OCI-LY1 (cell line): ENCODE data around the gene RIPPLY1.

Experiments used
- H2AFZ ChIP-seq: fragments of 200-600 bp; sonication (generic), shearing (Covaris generic); 2 replicates; pipeline ENCODE4 v1.6.0; 2014; ENCODE audit warnings: antibody characterized with exemption, mild to moderate bottlenecking, low read length
- H3F3A ChIP-seq: fragments of 200-600 bp; sonication (generic), shearing (Covaris generic); 2 replicates; pipeline ENCODE4 v1.6.0; 2014; ENCODE audit warnings: mild to moderate bottlenecking, antibody characterized with exemption, low read length, moderate library complexity; ENCODE audit not compliant: insufficient read depth
- H3K27ac ChIP-seq: fragments of 200-600 bp; sonication (generic); 2 replicates; pipeline ENCODE4 v1.5.1; 2014; ENCODE audit warnings: low read length, mixed run types, mild to moderate bottlenecking, low read depth; ENCODE audit not compliant: poor library complexity, severe bottlenecking
- H3K27me3 ChIP-seq: fragments of 200-600 bp; sonication (generic); 2 replicates; pipeline ENCODE4 v1.6.0; 2014; ENCODE audit warnings: antibody characterized with exemption, mild to moderate bottlenecking, low read length, moderate library complexity; ENCODE audit not compliant: insufficient read depth
- H3K36me3 ChIP-seq: fragments of 200-600 bp; sonication (generic); 2 replicates; pipeline ENCODE4 v1.6.1; 2014; ENCODE audit warnings: mild to moderate bottlenecking, antibody characterized with exemption, low read length, moderate library complexity, mixed read lengths; ENCODE audit not compliant: insufficient read depth
- H3K4me1 ChIP-seq: fragments of 200-600 bp; sonication (generic); 2 replicates; pipeline ENCODE4 v1.5.1; 2014; ENCODE audit warnings: mild to moderate bottlenecking, low read length, moderate library complexity; ENCODE audit not compliant: insufficient read depth, severe bottlenecking
- H3K4me2 ChIP-seq: fragments of 200-600 bp; sonication (generic), shearing (Covaris generic); 2 replicates; pipeline ENCODE4 v1.6.1; 2014; ENCODE audit warnings: low read length
- H3K4me3 ChIP-seq: fragments of 200-600 bp; sonication (generic); 2 replicates; pipeline ENCODE4 v1.5.1; 2014; ENCODE audit warnings: low read length, low read depth, mild to moderate bottlenecking, mixed read lengths; ENCODE audit not compliant: poor library complexity, severe bottlenecking
- H3K79me2 ChIP-seq: fragments of 200-600 bp; shearing (Covaris generic); 2 replicates; pipeline ENCODE4 v1.6.1; 2016; ENCODE audit warnings: mixed run types, low read length, mixed read lengths; ENCODE audit not compliant: insufficient read depth
- H3K9ac ChIP-seq: fragments of 200-600 bp; sonication (generic), shearing (Covaris generic); 2 replicates; pipeline ENCODE4 v1.6.1; 2014; ENCODE audit warnings: mild to moderate bottlenecking, low read length, mixed read lengths
- H3K9me2 ChIP-seq: fragments of 200-600 bp; sonication (generic), shearing (Covaris generic); 2 replicates; pipeline ENCODE4 v1.6.1; 2014; ENCODE audit warnings: low read depth, mild to moderate bottlenecking, low read length, mixed read lengths
- H3K9me3 ChIP-seq: fragments of 200-600 bp; shearing (Covaris generic); 2 replicates; pipeline ENCODE4 v1.6.1; 2014; ENCODE audit warnings: low read length, mixed read lengths
- H4K20me1 ChIP-seq: fragments of 200-600 bp; sonication (generic), shearing (Covaris generic); 2 replicates; pipeline ENCODE4 v1.6.0; 2016; ENCODE audit warnings: mild to moderate bottlenecking, low read length; ENCODE audit not compliant: insufficient read depth
- EZH2 ChIP-seq: fragments of 200-600 bp; sonication (generic), shearing (Covaris generic); IDR thresholded peaks from 2 replicates; pipeline ENCODE4 v1.8.0; 2017; ENCODE audit warnings: borderline replicate concordance, mixed run types, mild to moderate bottlenecking, antibody characterized with exemption, low read length, moderate library complexity, mixed read lengths
- TF ChIP-seq, protein P1 (sequence below): fragments of 200-600 bp; sonication (generic), shearing (Covaris generic); IDR thresholded peaks from 2 replicates; pipeline ENCODE4 v1.5.1; 2017; ENCODE audit warnings: mild to moderate bottlenecking, antibody characterized with exemption, low read length, moderate library complexity, mixed read lengths

The RIPPLY1 gene

DNA sequence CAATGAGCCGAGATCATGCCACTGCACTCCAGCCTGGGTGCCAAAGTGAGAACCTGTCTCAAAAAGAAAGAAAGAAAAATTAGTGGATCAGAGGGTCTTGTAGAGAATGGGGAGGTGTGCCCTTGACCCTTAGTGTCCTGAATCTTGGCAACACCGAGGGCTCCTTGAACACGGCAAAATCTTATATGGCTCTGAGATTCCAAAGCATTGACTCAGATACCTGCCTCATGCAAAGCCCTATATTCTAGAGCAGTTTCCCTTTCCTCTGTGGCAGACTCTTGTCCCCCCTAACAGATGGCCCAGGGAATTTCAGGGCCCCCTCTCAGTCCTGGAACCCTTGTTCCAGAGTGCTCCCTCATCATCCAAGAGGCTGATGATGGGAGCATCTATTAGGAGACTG is 23.9 kb upstream of the RIPPLY1 start:
- Histone ChIP-seq H3K4me2 (no peak overlapping the region), H3K27ac (no peak overlapping the region), H4K20me1 (no peaks in the 10 kb centered on the region), H3K36me3 (no peaks in the 10 kb centered on the region), H3K4me3 (no peak overlapping the region), H2AFZ (no peak overlapping the region), H3K27me3 (no peaks in the 10 kb centered on the region), H3K9me2 (no peaks in the 10 kb centered on the region), H3F3A (no peaks in the 10 kb centered on the region), H3K9ac (no peak overlapping the region), H3K9me3 (no peaks in the 10 kb centered on the region), H3K4me1 (no peaks in the 10 kb centered on the region), H3K79me2 (no peaks in the 10 kb centered on the region)
- TF ChIP-seq, protein P1, sequence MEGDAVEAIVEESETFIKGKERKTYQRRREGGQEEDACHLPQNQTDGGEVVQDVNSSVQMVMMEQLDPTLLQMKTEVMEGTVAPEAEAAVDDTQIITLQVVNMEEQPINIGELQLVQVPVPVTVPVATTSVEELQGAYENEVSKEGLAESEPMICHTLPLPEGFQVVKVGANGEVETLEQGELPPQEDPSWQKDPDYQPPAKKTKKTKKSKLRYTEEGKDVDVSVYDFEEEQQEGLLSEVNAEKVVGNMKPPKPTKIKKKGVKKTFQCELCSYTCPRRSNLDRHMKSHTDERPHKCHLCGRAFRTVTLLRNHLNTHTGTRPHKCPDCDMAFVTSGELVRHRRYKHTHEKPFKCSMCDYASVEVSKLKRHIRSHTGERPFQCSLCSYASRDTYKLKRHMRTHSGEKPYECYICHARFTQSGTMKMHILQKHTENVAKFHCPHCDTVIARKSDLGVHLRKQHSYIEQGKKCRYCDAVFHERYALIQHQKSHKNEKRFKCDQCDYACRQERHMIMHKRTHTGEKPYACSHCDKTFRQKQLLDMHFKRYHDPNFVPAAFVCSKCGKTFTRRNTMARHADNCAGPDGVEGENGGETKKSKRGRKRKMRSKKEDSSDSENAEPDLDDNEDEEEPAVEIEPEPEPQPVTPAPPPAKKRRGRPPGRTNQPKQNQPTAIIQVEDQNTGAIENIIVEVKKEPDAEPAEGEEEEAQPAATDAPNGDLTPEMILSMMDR: no peak
- no peak for TF ChIP-seq EZH2

DNA sequence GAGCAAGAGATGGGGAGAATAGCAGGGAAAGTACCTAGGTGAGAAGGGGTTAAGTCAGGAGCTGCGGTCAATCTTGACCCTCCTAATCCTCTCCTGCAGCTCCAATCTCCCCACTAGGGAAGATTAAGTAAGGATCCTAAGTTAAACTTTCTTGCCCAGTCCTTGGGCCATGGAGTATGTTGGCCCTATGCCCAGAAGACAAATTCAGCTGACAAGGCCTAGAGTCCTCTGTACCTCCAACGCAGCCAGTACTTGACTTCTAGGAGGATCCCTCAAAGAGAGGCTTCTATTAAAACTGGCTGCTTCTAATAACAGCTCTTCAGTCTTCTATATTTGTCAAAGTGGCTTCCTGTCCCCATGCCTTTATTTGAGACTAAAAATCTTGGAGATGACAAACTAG is 18.5 kb upstream of the RIPPLY1 start:
- Histone ChIP-seq H3K4me2 (no peak overlapping the region), H3K27ac (no peak overlapping the region), H3K9me3 (no peaks in the 10 kb centered on the region), H3K9me2 (no peaks in the 10 kb centered on the region), H4K20me1 (no peaks in the 10 kb centered on the region), H3K79me2 (no peaks in the 10 kb centered on the region), H3K4me3 (no peak overlapping the region), H3K4me1 (no peaks in the 10 kb centered on the region), H2AFZ (no peak overlapping the region), H3K27me3 (no peaks in the 10 kb centered on the region), H3K9ac (no peak overlapping the region), H3F3A (no peaks in the 10 kb centered on the region), H3K36me3 (no peaks in the 10 kb centered on the region)
- no peak for TF ChIP-seq EZH2
- TF ChIP-seq, protein P1: no peak

DNA sequence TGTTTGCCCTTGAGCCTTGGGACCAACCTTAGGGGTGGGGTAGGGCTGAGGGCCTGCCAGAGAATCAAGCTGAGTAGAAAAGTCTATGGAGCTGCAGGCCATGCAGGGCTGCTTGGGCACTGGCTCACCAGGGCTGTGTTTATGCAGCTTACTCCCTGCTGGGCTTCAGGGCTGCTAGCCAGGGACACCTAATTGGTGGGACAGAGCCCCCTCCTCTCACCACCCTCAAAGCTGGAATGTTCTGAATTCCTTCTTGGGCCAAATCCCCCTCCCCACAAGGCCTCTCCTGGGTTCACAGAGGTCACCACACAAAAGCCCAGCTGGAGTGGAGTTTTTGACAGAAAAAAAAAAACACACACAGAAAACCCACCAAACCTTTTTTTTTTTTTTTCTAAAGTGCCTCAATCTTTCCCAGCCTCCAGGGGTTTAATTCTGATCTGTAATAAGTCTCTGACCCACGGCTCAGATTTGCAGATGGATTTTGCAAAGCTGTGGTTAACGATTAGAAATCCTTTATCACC is 16.9 kb upstream of the RIPPLY1 start, which contains the start of gene CLDN2:
Gene CLDN2 (plus strand): TSS at position 471 of the 521 bp plus-strand sequence. CDS start 7,827 bp downstream, outside the sequence.
- Histone ChIP-seq H2AFZ (no peak within 1 kb of the TSS), H3K4me1 (no peaks in the 10 kb centered on the region), H3K36me3 (no peaks in the 10 kb centered on the region), H3K27ac (no peak within 1 kb of the TSS), H3K4me2 (no peak within 1 kb of the TSS), H3K9me3 (no peaks in the 10 kb centered on the region), H4K20me1 (no peaks in the 10 kb centered on the region), H3K9me2 (no peaks in the 10 kb centered on the region), H3F3A (no peaks in the 10 kb centered on the region), H3K4me3 (no peak within 1 kb of the TSS), H3K27me3 (no peaks in the 10 kb centered on the region), H3K9ac (no peak within 1 kb of the TSS), H3K79me2 (no peaks in the 10 kb centered on the region)
- TF ChIP-seq, protein P1: no peak
- no peak for TF ChIP-seq EZH2
